NCI-H2029 treated with DMSO at 0.1 percent for 48 hours (cell line): ENCODE measurements around the gene CELF5.

ENCODE experiments used
- DNase-seq: peaks from one replicate; lab custom pipeline; 2025; lab: John Stamatoyannopoulos, UW

CELF5 gene

GRCh38 chr19:3243819-3244700, 19.6 kb downstream of the CELF5 start:
- no peak for DNase-seq

DNA sequence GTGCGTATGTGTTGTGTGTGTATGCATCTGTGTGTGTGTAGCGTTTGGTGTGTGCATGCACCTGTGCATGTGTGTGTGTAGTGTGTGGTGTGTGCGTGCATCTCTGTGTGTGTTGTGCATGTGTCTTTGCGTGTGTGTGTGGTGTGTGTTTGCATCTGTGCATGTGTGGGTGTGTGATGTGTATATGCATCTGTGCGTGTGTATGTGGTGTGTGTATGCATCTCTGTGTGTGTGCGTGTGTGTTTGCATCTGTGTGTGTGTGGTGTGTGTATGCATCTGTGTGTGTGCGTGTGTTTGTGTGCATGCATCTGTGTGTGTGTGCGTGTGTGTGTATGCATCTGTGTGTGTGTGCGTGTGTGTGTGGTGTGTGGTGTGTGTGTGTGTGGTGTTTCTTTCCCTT, 20.6 kb downstream of the CELF5 start:
- no peak for DNase-seq

DNA sequence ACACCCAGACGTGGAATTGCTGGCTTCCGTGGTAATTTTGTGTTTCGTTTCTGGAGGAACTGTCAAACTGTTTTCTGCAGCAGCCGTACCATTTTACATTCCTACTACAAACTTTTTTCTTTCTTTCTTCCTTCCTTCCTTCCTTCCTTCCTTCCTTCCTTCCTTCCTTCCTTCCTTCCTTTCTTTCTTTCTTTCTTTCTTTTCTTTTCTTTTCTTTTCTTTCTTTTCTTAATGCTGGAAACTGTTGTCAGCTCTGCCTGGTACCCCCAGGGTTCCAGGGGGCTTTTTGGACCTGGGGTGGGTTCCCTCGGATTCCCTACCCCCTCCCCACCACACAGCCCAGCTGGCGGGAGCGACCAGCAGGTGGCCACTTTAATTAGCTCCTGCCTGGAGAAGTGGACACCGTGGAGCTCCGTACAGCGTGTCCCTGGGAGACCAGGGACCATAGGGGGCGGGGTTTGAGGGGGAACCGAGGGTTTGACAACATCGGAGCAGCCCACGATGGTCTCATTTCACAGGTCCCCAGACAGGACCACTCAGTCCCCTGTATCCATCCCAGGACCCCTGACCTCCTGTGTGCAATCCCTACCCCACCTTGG, 24.4 kb downstream of the CELF5 start:
- DNase-seq = no peak

GRCh38 chr19:3249408-3249807, 24.9 kb downstream of the CELF5 start:
- DNase-seq = no peak

DNA sequence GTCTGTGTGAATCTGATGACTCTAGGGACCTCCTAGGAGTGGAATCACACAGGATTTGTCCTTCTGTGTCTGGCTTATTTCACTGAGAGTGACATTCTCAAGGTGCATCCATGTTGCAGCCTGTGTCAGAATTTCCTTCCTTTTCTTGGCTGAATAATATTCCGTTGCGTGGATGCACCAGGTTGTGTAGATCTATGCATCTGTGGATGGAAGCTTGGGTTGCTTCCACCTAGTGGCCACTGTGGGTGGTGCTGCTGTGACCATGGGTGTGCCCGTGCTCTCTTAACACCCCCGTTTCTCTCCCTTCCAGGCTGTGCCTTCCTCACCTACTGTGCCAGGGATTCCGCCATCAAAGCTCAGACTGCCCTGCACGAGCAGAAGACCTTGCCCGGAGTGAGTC, 26.2 kb downstream of the CELF5 start:
- DNase-seq = no peak

- DNase-seq = no peak
These were observed 26.8 kb downstream of the CELF5 start for GRCh38 chr19:3251229-3251628.

GRCh38 chr19:3252650-3253049, 28.2 kb downstream of the CELF5 start:
- no peak for DNase-seq

- DNase-seq = no peak
These were observed 28.8 kb downstream of the CELF5 start for GRCh38 chr19:3253270-3253669.

GRCh38 chr19:3254520-3254919, 30.1 kb downstream of the CELF5 start:
- DNase-seq = no peak

DNA sequence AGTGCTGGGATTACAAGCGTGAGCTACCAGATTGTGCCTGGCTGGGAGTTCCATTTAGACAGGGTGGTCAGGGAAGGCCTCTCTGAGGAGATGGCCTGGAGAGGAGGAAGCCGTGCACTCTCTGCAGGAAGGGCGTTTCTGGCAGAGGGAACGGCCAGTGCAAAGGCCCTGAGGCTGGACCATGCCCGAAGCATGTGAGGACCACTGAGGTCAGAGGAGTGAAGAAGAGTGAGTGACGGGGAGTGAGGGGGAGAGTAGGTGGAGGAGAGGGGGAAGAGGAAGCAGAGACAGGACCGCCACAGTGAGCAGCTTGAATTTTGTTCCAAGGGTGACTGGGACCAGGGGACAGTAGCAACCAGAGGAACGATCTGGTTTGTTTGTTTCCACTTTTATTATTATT, 32.6 kb downstream of the CELF5 start:
- DNase-seq = no peak

DNA sequence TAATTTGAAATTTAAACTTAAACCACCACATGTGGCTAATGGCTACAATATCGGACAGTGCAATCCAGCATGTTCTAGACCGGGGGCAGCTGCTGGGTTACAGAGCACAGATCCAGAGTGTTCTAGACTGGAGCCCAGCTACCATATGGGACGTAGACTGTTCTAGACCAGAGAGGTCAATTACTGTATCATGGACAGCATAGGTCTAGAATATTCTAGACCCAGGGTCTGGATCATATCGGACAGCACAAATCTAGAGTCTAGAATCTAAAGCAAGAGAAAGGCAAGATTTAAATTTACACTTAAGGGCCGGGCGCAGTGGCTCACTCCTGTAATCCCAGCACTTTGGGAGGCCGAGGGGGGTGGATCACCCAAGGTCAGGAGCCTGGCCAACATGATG, 37.9 kb downstream of the CELF5 start:
- DNase-seq = no peak

DNA sequence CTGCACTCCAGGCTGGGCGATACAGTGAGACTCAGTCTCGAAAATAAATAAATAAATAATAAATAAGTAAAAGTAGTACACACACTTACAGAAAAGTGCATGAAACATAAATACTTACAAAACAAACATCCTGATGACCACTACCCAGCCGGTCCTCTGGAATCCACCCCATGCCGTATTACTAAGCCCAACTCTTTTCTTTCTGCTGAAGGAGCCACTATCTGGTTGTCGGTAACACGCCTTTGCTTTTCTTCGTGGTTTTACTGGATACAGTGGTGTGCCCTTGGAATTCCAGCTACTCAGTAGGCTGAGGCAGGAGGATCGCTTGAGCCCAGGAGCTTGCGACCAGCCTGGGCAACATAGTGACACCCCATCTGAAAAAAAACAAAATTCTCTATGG, 39.4 kb downstream of the CELF5 start:
- no peak for DNase-seq

DNA sequence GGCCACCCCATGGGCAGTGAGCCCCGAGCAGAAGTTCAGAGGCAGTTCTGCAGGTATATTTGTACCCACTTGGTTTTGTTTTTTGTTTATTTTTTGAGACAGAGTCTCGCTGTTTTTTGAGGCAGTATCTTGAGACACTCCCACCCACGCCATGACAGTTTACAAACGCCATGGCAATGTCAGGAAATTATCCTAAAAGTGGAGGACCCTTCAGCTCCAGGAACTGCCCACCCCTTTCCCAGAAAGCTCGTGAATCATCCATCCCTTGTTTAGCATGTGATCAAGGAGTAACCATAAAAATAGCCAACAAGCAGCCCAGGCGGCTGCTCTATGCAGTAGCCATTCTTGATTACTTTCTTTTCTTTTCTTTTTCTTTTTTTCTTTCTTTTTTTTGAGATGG, 41.0 kb downstream of the CELF5 start:
- no peak for DNase-seq

- no peak for DNase-seq
These were observed 41.7 kb downstream of the CELF5 start for GRCh38 chr19:3266092-3266693.

DNA sequence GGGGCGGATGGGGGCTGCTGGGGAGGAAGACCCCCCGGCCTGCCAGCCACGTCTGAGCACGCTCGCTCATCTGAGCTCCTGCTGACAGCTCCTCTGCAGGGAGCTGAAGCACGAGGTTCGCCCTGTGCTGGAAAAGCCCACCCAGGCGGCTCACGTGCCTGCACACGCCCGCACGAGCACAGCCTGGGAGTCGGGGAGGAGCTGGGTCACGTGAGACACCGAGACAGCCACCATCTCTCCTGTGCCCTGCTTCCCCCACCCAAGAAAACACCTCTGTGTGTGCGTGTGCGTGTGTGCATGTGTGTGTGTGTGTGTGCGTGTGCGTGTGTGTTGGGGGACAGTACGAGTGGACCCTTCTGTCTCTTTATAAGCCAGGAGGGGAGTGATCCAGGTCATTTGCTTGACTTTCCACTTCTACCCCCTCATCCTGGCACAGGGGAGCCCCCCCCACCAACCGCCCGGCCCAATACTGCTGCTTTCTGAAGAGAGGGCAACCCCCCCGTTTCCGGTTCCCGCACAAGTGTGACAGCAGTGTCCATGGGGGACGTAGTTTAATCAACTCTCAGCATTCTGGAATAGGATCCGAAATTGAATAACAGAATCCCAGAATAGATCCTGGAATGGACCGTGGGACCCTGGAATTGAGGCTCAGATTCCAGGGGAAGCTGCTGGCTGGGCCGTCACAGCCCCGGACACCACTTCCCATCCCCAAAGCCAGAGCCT, 42.5 kb downstream of the CELF5 start:
- no peak for DNase-seq

GRCh38 chr19:3268326-3268725, 43.9 kb downstream of the CELF5 start:
- no peak for DNase-seq

- no peak for DNase-seq
These were observed 44.3 kb downstream of the CELF5 start for GRCh38 chr19:3268763-3269162.

GRCh38 chr19:3269916-3270671, 45.6 kb downstream of the CELF5 start:
- DNase-seq = no peak

DNA sequence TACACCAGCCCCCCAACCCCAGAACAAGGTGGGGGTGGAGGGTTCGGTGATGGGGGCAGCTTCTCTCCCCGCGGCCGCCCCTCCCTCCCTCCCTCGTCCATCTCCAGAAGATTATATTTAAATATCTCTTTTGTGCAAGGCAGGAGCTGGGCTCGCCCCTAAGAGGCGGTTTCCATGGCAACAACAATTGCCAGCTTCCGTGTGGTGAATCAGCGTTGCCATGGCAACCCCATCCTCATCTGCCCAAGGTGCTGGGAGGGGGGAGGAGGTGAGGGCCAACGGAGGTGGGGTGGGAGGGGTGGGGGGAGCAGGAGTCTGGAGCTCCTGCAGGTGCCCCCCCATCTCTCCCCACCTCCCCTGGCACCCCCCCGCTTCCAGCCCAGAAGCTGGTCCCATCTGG, 46.4 kb downstream of the CELF5 start:
- no peak for DNase-seq

DNA sequence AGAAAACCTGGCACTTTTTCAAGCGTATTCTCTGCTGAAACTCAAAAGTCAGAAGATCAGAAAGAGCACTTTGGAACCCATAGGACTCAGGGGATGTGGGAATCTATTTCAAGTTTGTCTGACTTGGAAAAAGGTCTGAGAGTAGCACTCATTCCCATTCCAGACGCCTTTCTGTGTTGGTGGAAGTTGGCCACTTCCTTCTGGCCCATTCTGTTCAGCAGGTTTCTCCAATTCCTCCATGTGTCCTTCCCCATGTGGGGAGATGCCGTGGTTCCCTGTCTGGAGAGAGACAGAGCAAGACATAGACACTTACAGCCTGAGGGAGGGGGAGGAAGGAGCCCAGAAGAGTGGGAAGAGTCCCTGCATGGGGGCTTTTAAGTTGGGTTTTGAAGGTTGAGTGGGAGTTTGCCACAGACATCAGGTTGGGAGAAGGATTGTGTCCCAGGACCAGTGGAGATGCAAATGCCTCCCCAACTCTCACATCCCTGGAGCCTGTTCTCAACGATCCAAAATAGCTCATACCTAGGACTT, 48.0 kb downstream of the CELF5 start:
- DNase-seq = no peak

DNA sequence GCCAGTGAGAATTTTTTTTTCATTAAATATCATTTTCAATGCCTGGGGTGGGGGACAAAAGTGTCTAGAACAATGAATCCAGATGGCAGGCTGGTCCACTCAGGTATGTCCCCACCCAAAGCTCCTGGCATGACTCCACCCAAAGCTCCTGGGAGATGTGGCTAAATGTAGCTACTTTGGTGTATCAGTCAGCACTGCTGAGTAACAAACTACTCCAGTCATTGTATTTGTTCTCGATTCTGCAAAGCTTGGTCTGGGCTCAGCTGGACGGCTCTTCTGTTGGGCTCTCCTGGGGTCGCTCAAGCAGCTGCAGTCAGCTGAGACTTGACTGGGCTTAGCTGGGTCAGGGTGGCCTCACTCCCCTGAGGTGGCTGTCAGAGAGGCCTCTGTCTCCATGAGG, 48.5 kb downstream of the CELF5 start:
- DNase-seq = no peak
